AG08395 (cell line): ENCODE measurements around the gene LANCL1.
"Not testable (repeated sequence)": the region's sequence is repeated elsewhere in the genome, so short reads cannot be mapped to it uniquely, and the experiment has no call there.

Source experiments
- DNase-seq: peaks from one replicate; pipeline ENCODE4 v3.0.0; 2012; ENCODE audit warnings: mixed read lengths, low spot score

LANCL1 gene

GRCh38 chr2:210459407-210459806 lies 17.2 kb downstream of the LANCL1 start:
- no peak for DNase-seq

GRCh38 chr2:210458395-210458794 lies 18.2 kb downstream of the LANCL1 start:
- DNase-seq: no peak

GRCh38 chr2:210456571-210456970 lies 20.0 kb downstream of the LANCL1 start:
- DNase-seq: no peak

GRCh38 chr2:210454336-210454735 lies 22.2 kb downstream of the LANCL1 start:
- no peak for DNase-seq

GRCh38 chr2:210452194-210452593 lies 24.4 kb downstream of the LANCL1 start:
- no peak for DNase-seq

- DNase-seq: not testable (repeated sequence)
These were observed 25.6 kb downstream of the LANCL1 start for GRCh38 chr2:210450942-210451341.

- no peak for DNase-seq
These were observed 30.8 kb downstream of the LANCL1 start for GRCh38 chr2:210445732-210446131.

GRCh38 chr2:210445116-210445707 lies 31.3 kb downstream of the LANCL1 start:
- peak; percentile 37 for DNase-seq

- DNase-seq: no peak
These were observed 33.0 kb downstream of the LANCL1 start for GRCh38 chr2:210443527-210443926.

GRCh38 chr2:210442878-210443277 lies 33.7 kb downstream of the LANCL1 start:
- no peak for DNase-seq

- DNase-seq: no peak
These were observed 34.1 kb downstream of the LANCL1 start for GRCh38 chr2:210442457-210442856.

- DNase-seq: no peak
These were observed 36.4 kb downstream of the LANCL1 start for GRCh38 chr2:210440206-210440605.

GRCh38 chr2:210435439-210435838 lies 41.1 kb downstream of the LANCL1 start:
- DNase-seq: no peak

- no peak for DNase-seq
These were observed 43.9 kb downstream of the LANCL1 start for GRCh38 chr2:210432633-210433032.

- DNase-seq: no peak
These were observed 47.0 kb downstream of the LANCL1 start for GRCh38 chr2:210429403-210430137.

- DNase-seq: no peak
These were observed 48.0 kb downstream of the LANCL1 start for GRCh38 chr2:210428393-210429179.

- not testable (repeated sequence) for DNase-seq
These were observed 49.2 kb downstream of the LANCL1 start for GRCh38 chr2:210427309-210427708.

GRCh38 chr2:210422366-210422765 lies 54.2 kb downstream of the LANCL1 start:
- no peak for DNase-seq

GRCh38 chr2:210421916-210422315 lies 54.6 kb downstream of the LANCL1 start:
- no peak for DNase-seq

GRCh38 chr2:210412660-210413059 lies 63.9 kb downstream of the LANCL1 start:
- DNase-seq: no peak

- no peak for DNase-seq
These were observed 66.0 kb downstream of the LANCL1 start for GRCh38 chr2:210410542-210410941.

GRCh38 chr2:210399440-210400041 lies 77.0 kb downstream of the LANCL1 start:
- no peak for DNase-seq

GRCh38 chr2:210392469-210392881 lies 84.1 kb downstream of the LANCL1 start:
- DNase-seq: no peak
